Activated naive CD4-positive, alpha-beta T cell treated with anti-CD3 and anti-CD28 coated beads, Interleukin-2, amount 50 U/mL, for 72 hours (primary cell): ENCODE data around the gene B4GALNT3. TPM values are rescaled to one million over a fixed set of nuclear protein-coding genes. Genes with fewer than 3 reads are reported as not detected.
A peak's percentile ranks its signal among the peaks of the same experiment; 100 is the strongest.

ENCODE experiments used
- ATAC-seq, 2 donors: fragments of 150-1000 bp; cut with Tn5 transposase; 2 replicates each; pipeline ENCODE4 v1.10.0; 2021; ENCODE audit warnings: mild to moderate bottlenecking in 2 of 2, moderate library complexity in 2 of 2
- DNase-seq, 2 donors: peaks; one replicate each; pipeline ENCODE4 v3.0.0; 2021 to 2022; ENCODE audit warnings: low spot score in 2 of 2
- H3K27ac Mint-ChIP-seq, 2 donors: one replicate each; pipeline ENCODE4 v1.8.0; 2022; ENCODE audit warnings: mild to moderate bottlenecking in 2 of 2, mixed read lengths in 2 of 2
- H3K36me3 Mint-ChIP-seq, 2 donors: one replicate each; pipeline ENCODE4 v1.8.0; 2022; ENCODE audit warnings: mixed read lengths in 2 of 2
- H3K9me3 Mint-ChIP-seq, 2 donors: one replicate each; pipeline ENCODE4 v1.8.0; 2022; ENCODE audit warnings: mixed read lengths in 2 of 2
- total RNA-seq, 2 donors: library from RNA; stranded (reverse); gene quantifications; one replicate each; pipeline ENCODE4 v1.2.3, GENCODE V29; 2022

The B4GALNT3 gene
- total RNA-seq, 2 donors from 2014 or later, result 1.8 to 3.8 TPM

GRCh38 chr12:462936-463705 is 3.4 kb downstream of the B4GALNT3 start:
- Mint-ChIP-seq H3K9me3 (no peaks in the 10 kb centered on the region), H3K27ac (no peak overlapping the region), H3K36me3 (peaks cover 0 to 6% of the 10 kb centered on the region in 2 donors)
- no peak for DNase-seq
- ATAC-seq, result no peak

- peaks cover 0 to 6% of the 10 kb centered on the region in 2 donors for H3K36me3 Mint-ChIP-seq
- no peak overlapping the region for H3K27ac Mint-ChIP-seq
- no peaks in the 10 kb centered on the region for H3K9me3 Mint-ChIP-seq
- DNase-seq, result no peak
- ATAC-seq, result no peak
Observed at GRCh38 chr12:464484-465267, 4.9 kb downstream of the B4GALNT3 start.

- ATAC-seq (no peak), DNase-seq (no peak)
Observed at GRCh38 chr12:466039-466438, 6.3 kb downstream of the B4GALNT3 start.

GRCh38 chr12:466762-467161 is 7.0 kb downstream of the B4GALNT3 start:
- no peak overlapping the region for H3K27ac Mint-ChIP-seq
- no peaks in the 10 kb centered on the region for H3K36me3 Mint-ChIP-seq
- ATAC-seq, result no peak
- DNase-seq, result no peak
- H3K9me3 Mint-ChIP-seq, result no peaks in the 10 kb centered on the region

More at GRCh38 chr12:466039-466438, 6.3 kb downstream of the B4GALNT3 start:
- Mint-ChIP-seq H3K9me3 (no peaks in the 10 kb centered on the region), H3K36me3 (peaks cover 0 to 3% of the 10 kb centered on the region in 2 donors), H3K27ac (no peak overlapping the region)

GRCh38 chr12:467591-467990 is 7.9 kb downstream of the B4GALNT3 start:
- Mint-ChIP-seq H3K36me3 (no peaks in the 10 kb centered on the region), H3K9me3 (no peaks in the 10 kb centered on the region), H3K27ac (no peak overlapping the region)
- DNase-seq (no peak), ATAC-seq (no peak)

- no peak for ATAC-seq
- H3K9me3 Mint-ChIP-seq, result no peaks in the 10 kb centered on the region
Observed at GRCh38 chr12:468671-469389, 9.1 kb downstream of the B4GALNT3 start.

GRCh38 chr12:470133-470532 is 10.4 kb downstream of the B4GALNT3 start:
- DNase-seq (no peak), ATAC-seq (no peak)
- Mint-ChIP-seq H3K9me3 (no peaks in the 10 kb centered on the region), H3K27ac (no peak overlapping the region), H3K36me3 (no peaks in the 10 kb centered on the region)

More at GRCh38 chr12:468671-469389, 9.1 kb downstream of the B4GALNT3 start:
- DNase-seq, result no peak
- Mint-ChIP-seq H3K27ac (no peak overlapping the region), H3K36me3 (no peaks in the 10 kb centered on the region)

- ATAC-seq (no peak), DNase-seq (no peak)
- Mint-ChIP-seq H3K27ac (no peak overlapping the region), H3K36me3 (no peaks in the 10 kb centered on the region), H3K9me3 (no peaks in the 10 kb centered on the region)
Observed at GRCh38 chr12:473198-473597, 13.5 kb downstream of the B4GALNT3 start.

- no peak for DNase-seq
- no peak for ATAC-seq
Observed at GRCh38 chr12:473863-474577, 14.3 kb downstream of the B4GALNT3 start.

GRCh38 chr12:475286-475685 is 15.5 kb downstream of the B4GALNT3 start:
- H3K9me3 Mint-ChIP-seq, result no peaks in the 10 kb centered on the region
- no peak overlapping the region for H3K27ac Mint-ChIP-seq

More at GRCh38 chr12:473863-474577, 14.3 kb downstream of the B4GALNT3 start:
- Mint-ChIP-seq H3K27ac (peak overlapping the region in 1 of 2 donors; percentile 17), H3K36me3 (no peaks in the 10 kb centered on the region), H3K9me3 (no peaks in the 10 kb centered on the region)

GRCh38 chr12:479161-479560 is 19.4 kb downstream of the B4GALNT3 start:
- no peaks in the 10 kb centered on the region for H3K36me3 Mint-ChIP-seq
- H3K9me3 Mint-ChIP-seq, result no peaks in the 10 kb centered on the region
- ATAC-seq (no peak), DNase-seq (no peak)
- H3K27ac Mint-ChIP-seq, result no peak overlapping the region

More at GRCh38 chr12:475286-475685, 15.5 kb downstream of the B4GALNT3 start:
- no peaks in the 10 kb centered on the region for H3K36me3 Mint-ChIP-seq
- DNase-seq (no peak), ATAC-seq (no peak)

GRCh38 chr12:480831-481816 is 21.4 kb downstream of the B4GALNT3 start:
- no peak for ATAC-seq

GRCh38 chr12:482061-482460 is 22.3 kb downstream of the B4GALNT3 start:
- no peak overlapping the region for H3K27ac Mint-ChIP-seq
- H3K9me3 Mint-ChIP-seq, result peaks cover 3% of the 10 kb centered on the region in 2 donors
- no peak for ATAC-seq

More at GRCh38 chr12:480831-481816, 21.4 kb downstream of the B4GALNT3 start:
- DNase-seq, result no peak
- Mint-ChIP-seq H3K9me3 (no peaks in the 10 kb centered on the region), H3K27ac (no peak overlapping the region), H3K36me3 (no peaks in the 10 kb centered on the region)

GRCh38 chr12:484096-484495 is 24.4 kb downstream of the B4GALNT3 start:
- Mint-ChIP-seq H3K9me3 (peaks cover 10 to 12% of the 10 kb centered on the region in 2 donors), H3K36me3 (peaks cover 5 to 6% of the 10 kb centered on the region in 2 donors), H3K27ac (no peak overlapping the region)
- no peak for DNase-seq
- ATAC-seq, result no peak

More at GRCh38 chr12:482061-482460, 22.3 kb downstream of the B4GALNT3 start:
- DNase-seq, result no peak
- no peaks in the 10 kb centered on the region for H3K36me3 Mint-ChIP-seq

GRCh38 chr12:490260-490659 is 30.5 kb downstream of the B4GALNT3 start:
- peaks cover 6 to 13% of the 10 kb centered on the region in 2 donors for H3K36me3 Mint-ChIP-seq
- no peak overlapping the region for H3K27ac Mint-ChIP-seq
- peaks cover 22 to 26% of the 10 kb centered on the region in 2 donors for H3K9me3 Mint-ChIP-seq
- DNase-seq (no peak), ATAC-seq (no peak)
